Caki2 (cell line): ENCODE measurements around the gene ISY1. TPM values are rescaled to one million over a fixed set of nuclear protein-coding genes. Genes with fewer than 3 reads are reported as not detected.
"Not testable (repeated sequence)": the region's sequence is repeated elsewhere in the genome, so short reads cannot be mapped to it uniquely, and the experiment has no call there.

ENCODE experiments used
- DNase-seq: peaks from one replicate; pipeline ENCODE4 v3.0.0-alpha.2; 2015; ENCODE audit warnings: low read depth
- in situ Hi-C: cut with HindIII; loops from 2 replicates; pipeline ENCODE4 v1.10.0; 2016; ENCODE audit warnings: low sequenced_read_pairs, low pct_unique_long_range_greater_than_20kb, mixed read lengths
- total RNA-seq: library from RNA; depleted of rRNA; stranded (reverse); fragments of >200 nt; shearing (Covaris generic); gene quantifications from 2 replicates; pipeline ENCODE4 v1.2.3, GENCODE V29; 2014; ENCODE audit warnings: low replicate concordance

The ISY1 gene
- total RNA-seq, 1 experiment from 2014 or later = 42.0 TPM

DNA sequence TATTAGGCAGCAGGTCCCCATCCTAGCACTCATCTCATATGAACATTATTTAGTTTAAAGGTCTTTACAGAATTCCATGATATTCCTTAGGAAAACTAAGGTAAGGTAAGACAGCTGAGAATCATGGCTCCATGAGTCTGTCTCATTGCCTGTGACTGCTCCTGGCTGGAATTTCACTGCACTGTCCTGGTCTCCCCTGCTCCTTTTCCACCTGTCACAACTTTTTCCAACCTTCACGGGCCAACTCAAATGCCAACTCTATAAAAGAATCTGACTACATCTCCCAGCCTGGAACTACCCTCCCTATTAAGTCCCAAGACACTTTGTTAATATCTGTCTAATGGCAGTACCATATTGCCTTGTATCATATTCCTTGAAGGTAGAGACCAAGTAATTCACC lies 15.2 kb upstream of the ISY1 start:
- in situ Hi-C loops = no loop called here
- no peak for DNase-seq

GRCh38 chr3:129173725-129174124 lies 12.9 kb upstream of the ISY1 start:
- in situ Hi-C loops = no loop called here
- DNase-seq = no peak

DNA sequence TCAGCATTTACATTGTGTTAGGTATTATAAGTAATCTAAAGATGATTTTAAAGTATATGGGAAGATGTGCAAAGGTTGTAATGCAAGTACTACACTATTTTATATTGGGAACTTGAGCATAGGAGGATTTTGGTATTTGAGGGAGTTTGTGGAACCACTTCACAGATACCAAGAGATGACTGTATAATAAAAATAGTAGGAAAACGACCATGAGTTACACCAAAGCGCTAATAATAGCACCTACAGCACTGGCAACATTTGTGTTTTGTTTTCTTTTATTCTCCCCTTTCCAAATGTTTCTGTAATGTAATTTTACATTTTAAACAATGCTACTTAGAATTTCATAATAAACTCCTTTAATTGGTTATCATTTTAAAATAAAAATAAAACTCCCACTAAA lies 12.3 kb upstream of the ISY1 start:
- in situ Hi-C loops = no loop called here
- DNase-seq = no peak

GRCh38 chr3:129166579-129167332 lies 5.9 kb upstream of the ISY1 start:
- in situ Hi-C loops = no loop called here
- no peak for DNase-seq

- DNase-seq, in situ Hi-C loops: not testable (repeated sequence)
These were observed 4.7 kb upstream of the ISY1 start for GRCh38 chr3:129165594-129165993.

DNA sequence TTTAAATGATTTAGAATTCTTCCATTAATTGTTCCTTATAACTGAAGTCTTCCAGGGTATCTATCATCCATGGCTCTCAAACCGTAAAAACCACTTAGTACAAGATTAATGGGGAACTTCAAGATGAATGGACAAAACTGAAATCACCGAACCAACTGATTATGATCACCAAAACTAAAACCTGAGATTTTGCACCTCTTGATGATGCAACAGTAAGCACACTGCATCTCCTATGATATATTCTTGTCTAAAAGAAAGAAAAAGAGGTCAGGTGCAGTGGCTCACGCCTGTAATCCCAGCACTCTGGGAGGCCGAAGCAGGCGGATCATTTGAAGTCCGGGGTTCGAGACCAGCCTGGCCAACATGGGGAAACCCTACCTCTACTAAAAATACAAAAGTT lies 3.6 kb upstream of the ISY1 start:
- in situ Hi-C loops = no loop called here
- no peak for DNase-seq

DNA sequence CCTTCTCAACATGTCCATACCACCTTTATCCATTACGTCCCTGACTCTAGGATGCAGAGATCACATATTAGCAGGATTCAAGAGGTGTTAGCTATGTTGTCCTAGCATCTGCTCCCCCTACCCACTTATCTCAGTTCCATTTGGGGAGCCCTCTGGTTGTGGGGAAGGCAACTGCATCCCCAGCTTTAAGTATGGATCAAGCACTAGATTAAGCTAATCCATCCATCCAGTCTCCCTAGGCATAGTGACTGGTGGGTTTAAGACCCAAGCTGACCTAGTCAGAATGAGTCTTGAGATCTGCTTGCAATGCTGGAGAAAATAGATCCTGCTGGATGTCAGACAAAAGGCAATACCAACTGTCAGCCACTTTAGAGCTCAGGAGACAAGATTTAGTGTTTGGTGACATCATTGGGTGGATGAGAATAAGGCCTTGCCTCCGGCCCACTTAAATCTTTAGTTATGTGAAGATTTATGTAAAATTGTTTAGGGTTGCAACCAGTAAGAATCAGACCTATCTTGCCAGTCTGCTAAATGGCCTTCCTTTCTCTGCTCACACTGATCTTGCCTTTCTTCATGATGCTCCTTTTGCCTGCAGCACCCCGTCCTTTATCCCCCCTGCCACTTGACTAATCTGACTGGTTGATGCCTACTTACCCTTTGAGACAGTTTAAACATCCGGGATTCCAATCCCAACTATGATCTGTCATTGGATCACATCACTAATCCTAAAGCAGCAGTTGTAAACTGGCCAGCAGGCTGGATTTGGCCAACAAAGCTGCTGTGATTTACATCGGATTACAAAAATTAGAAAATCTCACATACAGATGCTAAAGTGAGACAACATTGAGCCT lies 2.1 kb upstream of the ISY1 start:
- in situ Hi-C loops = no loop called here
- no peak for DNase-seq

DNA sequence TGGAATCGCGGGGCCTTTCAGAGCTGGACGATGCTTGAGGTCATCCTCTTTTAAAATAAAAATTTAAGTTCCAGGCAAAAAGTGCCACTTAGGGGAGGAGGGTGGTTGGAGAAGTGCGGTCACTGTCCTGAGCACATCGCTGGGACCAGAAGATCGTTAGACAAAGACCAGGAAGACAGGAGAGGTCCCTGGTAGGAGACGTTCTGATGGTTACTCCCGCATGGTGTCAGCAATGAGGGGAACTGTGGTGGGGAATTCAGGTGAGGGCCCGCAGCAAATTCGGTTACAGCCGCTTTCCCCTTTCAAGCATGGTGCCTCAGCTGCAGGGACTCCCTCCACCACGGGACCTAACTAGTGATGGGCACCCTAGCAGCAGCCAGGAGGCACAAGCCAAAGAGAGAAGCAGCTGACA lies 1.0 kb upstream of the ISY1 start:
- in situ Hi-C loops = no loop called here
- no peak for DNase-seq

DNA sequence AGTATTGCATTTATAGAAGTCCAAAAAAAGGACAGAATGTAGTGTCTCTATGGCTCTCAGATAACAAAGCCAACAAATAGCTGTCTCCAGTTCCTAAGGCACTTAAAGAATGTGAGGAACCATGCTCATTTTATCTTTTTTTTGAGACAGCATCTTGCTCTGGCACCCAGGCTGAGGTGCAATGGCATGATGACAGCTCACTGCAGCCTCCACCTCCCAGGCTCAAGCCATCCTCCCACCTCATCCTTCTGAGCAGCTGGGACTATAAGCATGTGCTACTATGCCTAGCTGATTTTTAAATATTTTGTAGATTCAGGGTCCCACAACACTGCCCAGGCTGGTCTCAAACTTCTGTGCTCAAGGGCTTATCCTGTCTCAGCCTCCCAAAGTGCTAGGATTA lies 16.1 kb downstream of the ISY1 start:
- no peak for DNase-seq
- in situ Hi-C loops = no loop called here

- DNase-seq, in situ Hi-C loops: not testable (repeated sequence)
These were observed 19.9 kb downstream of the ISY1 start for GRCh38 chr3:129141011-129141410.

DNA sequence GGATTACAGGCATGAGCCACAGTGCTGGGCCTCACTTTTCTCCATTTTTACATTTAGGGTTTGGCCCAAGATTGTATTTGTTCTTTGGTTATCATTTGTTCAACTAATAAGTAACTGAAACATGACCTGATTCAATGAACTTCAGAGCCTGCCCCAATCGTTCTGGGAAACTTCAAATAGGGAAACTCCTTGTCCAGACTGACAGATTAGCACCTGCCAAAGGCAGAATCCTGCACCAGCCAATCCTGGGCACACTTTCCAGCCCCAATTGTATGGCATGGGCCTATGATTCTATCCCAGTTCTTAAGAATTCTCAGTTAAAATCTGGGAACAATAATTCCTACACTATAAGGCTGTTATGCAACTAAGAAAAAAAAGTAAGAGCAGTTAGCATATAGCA lies 21.0 kb downstream of the ISY1 start:
- no peak for DNase-seq
- in situ Hi-C loops = no loop called here

GRCh38 chr3:129136275-129136674 lies 24.6 kb downstream of the ISY1 start:
- in situ Hi-C loops, DNase-seq: not testable (repeated sequence)

- in situ Hi-C loops = no loop called here
- DNase-seq = no peak
These were observed 28.6 kb downstream of the ISY1 start for GRCh38 chr3:129132097-129132866.

GRCh38 chr3:129131465-129132088 lies 29.3 kb downstream of the ISY1 start:
- in situ Hi-C loops = no loop called here
- DNase-seq = no peak

- no peak for DNase-seq
- in situ Hi-C loops = no loop called here
These were observed 30.5 kb downstream of the ISY1 start for GRCh38 chr3:129130291-129130813.

GRCh38 chr3:129128357-129129155 lies 32.3 kb downstream of the ISY1 start:
- in situ Hi-C loops = no loop called here
- DNase-seq = no peak

GRCh38 chr3:129126726-129127280 lies 34.1 kb downstream of the ISY1 start:
- in situ Hi-C loops = no loop called here
- no peak for DNase-seq
